A549 (cell line): Measurements from ENCODE around the gene CPS1. TPM values are rescaled to one million over a fixed set of nuclear protein-coding genes. Genes with fewer than 3 reads are reported as not detected.

Experiments
- ATAC-seq, 2 experiments: fragments of 200-7000 bp in 1 of 2; fragments of >200 bp in 1 of 2; cut with Nextera tagmentation in 1 of 2; cut with Tn5 transposase in 1 of 2; 3 replicates each; pipeline versions ENCODE4 v1.8.0 to v1.9.1; 2018 to 2020; ENCODE audit warnings: mild to moderate bottlenecking in 1 of 2, moderate library complexity in 1 of 2
- CTCF ChIA-PET: fragments of 300-600 bp; sonication (Branson Sonifier 250); formaldehyde crosslinking; extraction: SDS; loops from one replicate; lab custom pipeline; 2021; ENCODE audit warnings: antibody characterized with exemption, inconsistent platforms; lab: Yijun Ruan, JAX
- POLR2A ChIA-PET: fragments of 350-600 bp; formaldehyde crosslinking; extraction: SDS; loops from one replicate; lab custom pipeline; 2021; ENCODE audit warnings: antibody characterized with exemption, inconsistent platforms; lab: Yijun Ruan, JAX
- DNase-seq, 2 experiments: peaks; one replicate each; pipeline versions ENCODE4 v3.0.0 to v3.0.0-alpha.2; 2011 to 2016; ENCODE audit warnings: low read depth in 1 of 2, low spot score in 1 of 2
- FAIRE-seq: peaks from 2 replicates; lab custom pipeline; 2011; peaks lifted over from hg19 to GRCh38; lab: Jason Lieb, UNC
- H3K27ac ChIP-seq, 2 experiments: fragments of >200 bp; sonication (Bioruptor Twin); formaldehyde crosslinking; 3 replicates each; pipeline ENCODE4 v1.5.1; 2016 to 2017
- H3K4me1 ChIP-seq: fragments of >200 bp; sonication (Bioruptor Twin); formaldehyde crosslinking; 3 replicates; pipeline ENCODE4 v1.6.1; 2016
- H3K4me2 ChIP-seq: fragments of >200 bp; sonication (Bioruptor Twin); formaldehyde crosslinking; 3 replicates; pipeline ENCODE4 v1.6.1; 2016
- H3K4me3 ChIP-seq: fragments of >200 bp; sonication (Bioruptor Twin); formaldehyde crosslinking; 3 replicates; pipeline ENCODE4 v1.5.1; 2016
- H3K9me3 ChIP-seq: fragments of >200 bp; sonication (Bioruptor Twin); formaldehyde crosslinking; 3 replicates; pipeline ENCODE4 v1.6.1; 2016
- CBX8 ChIP-seq: fragments of 200-600 bp; sonication (generic); IDR thresholded peaks from 2 replicates; pipeline ENCODE4 v1.6.1; 2016
- CTCF ChIP-seq: fragments of >200 bp; sonication (Bioruptor Twin); formaldehyde crosslinking; IDR thresholded peaks from 3 replicates; pipeline ENCODE4 v1.5.1; 2016
- ELK1 ChIP-seq: fragments of 150-350 bp; IDR thresholded peaks from 2 replicates; pipeline ENCODE4 v1.6.1; 2014; ENCODE audit warnings: low read depth, mild to moderate bottlenecking, low read length
- EP300 ChIP-seq, 2 experiments: fragments of >200 bp; sonication (Bioruptor Twin); formaldehyde crosslinking; IDR thresholded peaks; 2 replicates in 1 of 2; 3 replicates in 1 of 2; pipeline ENCODE4 v1.6.1; 2016 to 2017
- ESRRA ChIP-seq: fragments of 150-350 bp; IDR thresholded peaks from 2 replicates; pipeline ENCODE4 v1.6.1; 2014; ENCODE audit warnings: mild to moderate bottlenecking, low read length, borderline replicate concordance
- HMGXB4 ChIP-seq: fragments of 250-450 bp; sonication (Bioruptor Pico); IDR thresholded peaks from 2 replicates; pipeline ENCODE4 v1.5.0; 2021; ENCODE audit warnings: mild to moderate bottlenecking, moderate library complexity, borderline replicate concordance
- HOXB13 ChIP-seq: fragments of 250-450 bp; sonication (Bioruptor Pico); IDR thresholded peaks from 2 replicates; pipeline ENCODE4 v1.5.0; 2020; ENCODE audit warnings: low read depth, mild to moderate bottlenecking, moderate library complexity
- MAX ChIP-seq: IDR thresholded peaks from 2 replicates; pipeline ENCODE4 v1.6.1; 2012
- MAZ ChIP-seq: fragments of 150-350 bp; IDR thresholded peaks from 2 replicates; pipeline ENCODE4 v1.6.1; 2014; ENCODE audit warnings: antibody characterized with exemption, low read depth, low read length, borderline replicate concordance
- MYC ChIP-seq: IDR thresholded peaks from 2 replicates; pipeline ENCODE4 v1.6.1; 2012; ENCODE audit warnings: mild to moderate bottlenecking, inconsistent platforms, low read length, improper control_type of control experiment, borderline replicate concordance
- PHF8 ChIP-seq: fragments of 200-600 bp; sonication (generic); IDR thresholded peaks from 2 replicates; pipeline ENCODE4 v1.6.1; 2016; ENCODE audit warnings: low read depth, mild to moderate bottlenecking, antibody characterized with exemption, moderate library complexity, borderline replicate concordance
- RCOR1 ChIP-seq: fragments of 150-350 bp; IDR thresholded peaks from 2 replicates; pipeline ENCODE4 v1.6.1; 2014; ENCODE audit warnings: antibody characterized with exemption, low read length, low read depth
- REST ChIP-seq: fragments of 200-600 bp; sonication (generic); IDR thresholded peaks from 2 replicates; pipeline ENCODE4 v1.6.1; 2016; ENCODE audit warnings: antibody characterized with exemption, mild to moderate bottlenecking, moderate library complexity
- RNF2 ChIP-seq: fragments of 200-600 bp; sonication (generic); IDR thresholded peaks from 2 replicates; pipeline ENCODE4 v1.6.1; 2016; ENCODE audit warnings: low read depth, mild to moderate bottlenecking, antibody characterized with exemption, moderate library complexity, borderline replicate concordance
- TP53 ChIP-seq: fragments of 250-450 bp; sonication (Bioruptor Pico); IDR thresholded peaks from 2 replicates; pipeline ENCODE4 v1.5.0; 2021; ENCODE audit warnings: mild to moderate bottlenecking, moderate library complexity
- ZFP36 ChIP-seq: fragments of 450-650 bp; IDR thresholded peaks from 2 replicates; pipeline ENCODE4 v1.6.1; 2014; ENCODE audit warnings: borderline replicate concordance; ENCODE audit not compliant: partially characterized antibody
- ZNF302 ChIP-seq: fragments of 250-450 bp; sonication (Bioruptor Pico); IDR thresholded peaks from 2 replicates; pipeline ENCODE4 v1.9.0; 2021; ENCODE audit warnings: inconsistent platforms, mild to moderate bottlenecking, moderate library complexity
- ZSCAN20 ChIP-seq: fragments of 250-450 bp; sonication (Bioruptor Pico); IDR thresholded peaks from 2 replicates; pipeline ENCODE4 v1.8.0; 2022; ENCODE audit warnings: mild to moderate bottlenecking, moderate library complexity
- WGBS: methylation state at CpG from one replicate; pipeline ENCODE4 v1.1.6; 2017; ENCODE audit errors: missing lambda C conversion rate; 5-methylcytosine and 5-hydroxymethylcytosine counted together
- polyA plus RNA-seq, 4 experiments: library from polyadenylated mRNA; depleted of rRNA in 3 of 4; stranded (reverse); fragments of >200 nt; fragmentation: RNase III in 1 of 4; extraction: RNeasy Plus Mini Kit Qiagen cat#74134 plus additional on column Dnase treatment in 1 of 4; gene quantifications; 2 replicates in 3 of 4; 3 replicates in 1 of 4; pipeline ENCODE4 v1.2.3, GENCODE V29; 2011 to 2017

CPS1 gene
- polyA plus RNA-seq, 2 of the 4 experiments (the other 2 are of a cell fraction), result 16.1 to 61.3 TPM

GRCh38 chr2:210654091-210654490, 97.7 kb downstream of the CPS1 start:
- H3K27ac ChIP-seq, result no peak overlapping the region
- DNase-seq (no peak), FAIRE-seq (no peak), ATAC-seq (no peak)
- ChIA-PET POLR2A (no interaction called here), CTCF (no interaction called here)
- no peak overlapping the region for H3K4me3 ChIP-seq
- no peaks in the 10 kb centered on the region for H3K4me1 ChIP-seq
- no peak for TF ChIP-seq TP53 (CRISPR knock-in tag)
- no peak for TF ChIP-seq MAX
- no peak for TF ChIP-seq CTCF
- no peak for TF ChIP-seq HMGXB4
- no peak for TF ChIP-seq EP300 (IDR thresholded peaks at IDR 0.05)
- TF ChIP-seq CBX8, result no peak
- TF ChIP-seq MYC, result no peak
- TF ChIP-seq MAZ, result no peak
- no peak for TF ChIP-seq ZNF302 (CRISPR knock-in tag)
- no peak for TF ChIP-seq ESRRA
- H3K4me2 ChIP-seq, result no peak overlapping the region
- no peaks in the 10 kb centered on the region for H3K9me3 ChIP-seq
- WGBS, result 0% methylated on average over 1 of the region's 1 CpG

- POLR2A ChIA-PET, result no interaction called here
- TF ChIP-seq ELK1 (no peak), RCOR1 (no peak), ZSCAN20 (CRISPR knock-in tag) (no peak), ZFP36 (no peak), MAX (no peak), RNF2 (no peak), PHF8 (no peak), HOXB13 (CRISPR knock-in tag) (no peak), ZNF302 (CRISPR knock-in tag) (no peak), REST (no peak), MAZ (no peak)
- Histone ChIP-seq H3K4me1 (no peaks in the 10 kb centered on the region), H3K4me2 (no peak overlapping the region), H3K4me3 (no peak overlapping the region), H3K27ac (no peak overlapping the region), H3K9me3 (no peaks in the 10 kb centered on the region; the same call in 2 of the 3 replicates)
- CTCF ChIA-PET, result interaction anchor here (1.2 kb wide), 1 partner anchor 18 kb away, joined by 4 read pairs; no protein-coding TSS in a partner anchor
- ATAC-seq, result no peak
- DNase-seq, result no peak
- 5% methylated on average over 3 of the region's 3 CpGs for WGBS
- FAIRE-seq, result no peak
These were observed 99.0 kb downstream of the CPS1 start for GRCh38 chr2:210655229-210655975.
